Body of pancreas (tissue), 4 donors: ENCODE data around the gene F13B.

Experiments used
- CTCF ChIP-seq, 7 experiments: fragments of 450-650 bp in 4 of 7; fragments of 200-600 bp in 3 of 7; sonication (generic) in 3 of 7; IDR thresholded peaks; one replicate each; pipeline ENCODE4 v1.5.1; 2016 to 2019; ENCODE audit warnings: antibody characterized with exemption in 7 of 7
- POLR2A ChIP-seq, 3 donors: fragments of 450-650 bp; IDR thresholded peaks; one replicate each; pipeline ENCODE4 v1.6.1; 2016; ENCODE audit warnings: antibody characterized with exemption in 3 of 3, mild to moderate bottlenecking in 2 of 3

GRCh38 chr1:197029749-197030148 is 37.3 kb downstream of the F13B start:
- no peak for TF ChIP-seq CTCF (IDR thresholded peaks at IDR 0.05)
- TF ChIP-seq POLR2A (IDR thresholded peaks at IDR 0.05) = no peak
